GM10266 (cell line): ENCODE measurements around the gene CD36.

ENCODE experiments used
- DNase-seq: peaks from one replicate; pipeline ENCODE4 v3.0.0; 2012; ENCODE audit errors: extremely low spot score
- TF ChIP-seq, protein P1 (sequence below): IDR thresholded peaks from 2 replicates; pipeline ENCODE4 v1.5.1; 2012; ENCODE audit warnings: mild to moderate bottlenecking, low read depth; ENCODE audit not compliant: control insufficient read depth, insufficient read depth; ENCODE audit errors: missing control alignments

The CD36 gene

DNA sequence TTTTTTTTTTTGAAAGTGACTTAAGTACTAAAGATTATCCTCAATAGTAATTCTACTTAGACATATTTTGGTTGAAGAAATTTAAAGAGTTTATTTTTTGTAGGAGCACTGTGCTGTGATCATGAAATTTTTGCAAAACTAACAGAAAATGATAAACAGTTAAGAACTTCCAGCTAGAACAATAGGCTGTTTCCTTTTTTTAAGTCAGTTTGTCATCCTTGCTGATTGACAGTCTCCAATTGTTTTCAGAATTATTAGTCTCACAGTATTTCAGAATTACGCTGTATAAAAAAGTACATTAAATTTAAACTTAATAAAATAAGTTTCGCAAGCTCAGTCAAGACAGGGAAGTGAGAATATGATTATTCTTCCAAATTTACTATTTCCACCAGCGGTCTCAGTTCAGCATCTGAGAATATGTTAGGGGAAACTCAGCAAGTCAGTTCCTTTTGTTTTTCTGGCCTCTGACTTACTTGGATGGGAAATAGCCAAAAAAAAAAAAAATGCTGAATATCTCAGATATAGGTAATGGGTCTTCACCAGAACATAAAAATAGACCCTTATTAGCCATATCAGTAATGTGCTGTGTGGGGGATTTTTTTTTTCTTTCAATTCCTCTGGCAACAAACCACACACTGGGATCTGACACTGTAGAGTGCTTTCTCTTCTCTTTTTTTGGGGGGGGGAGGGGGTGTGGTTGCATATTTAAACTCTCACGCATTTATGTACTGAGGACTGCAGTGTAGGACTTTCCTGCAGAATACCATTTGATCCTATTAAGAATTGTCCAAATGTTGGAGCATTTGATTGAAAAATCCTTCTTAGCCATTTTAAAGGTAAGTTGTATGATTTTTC is at the start of gene CD36:
CD36 (plus strand) TSS at position 732 of the 855 bp plus-strand sequence. CDS start 8,099 bp downstream, outside the sequence.
- TF ChIP-seq, protein P1, sequence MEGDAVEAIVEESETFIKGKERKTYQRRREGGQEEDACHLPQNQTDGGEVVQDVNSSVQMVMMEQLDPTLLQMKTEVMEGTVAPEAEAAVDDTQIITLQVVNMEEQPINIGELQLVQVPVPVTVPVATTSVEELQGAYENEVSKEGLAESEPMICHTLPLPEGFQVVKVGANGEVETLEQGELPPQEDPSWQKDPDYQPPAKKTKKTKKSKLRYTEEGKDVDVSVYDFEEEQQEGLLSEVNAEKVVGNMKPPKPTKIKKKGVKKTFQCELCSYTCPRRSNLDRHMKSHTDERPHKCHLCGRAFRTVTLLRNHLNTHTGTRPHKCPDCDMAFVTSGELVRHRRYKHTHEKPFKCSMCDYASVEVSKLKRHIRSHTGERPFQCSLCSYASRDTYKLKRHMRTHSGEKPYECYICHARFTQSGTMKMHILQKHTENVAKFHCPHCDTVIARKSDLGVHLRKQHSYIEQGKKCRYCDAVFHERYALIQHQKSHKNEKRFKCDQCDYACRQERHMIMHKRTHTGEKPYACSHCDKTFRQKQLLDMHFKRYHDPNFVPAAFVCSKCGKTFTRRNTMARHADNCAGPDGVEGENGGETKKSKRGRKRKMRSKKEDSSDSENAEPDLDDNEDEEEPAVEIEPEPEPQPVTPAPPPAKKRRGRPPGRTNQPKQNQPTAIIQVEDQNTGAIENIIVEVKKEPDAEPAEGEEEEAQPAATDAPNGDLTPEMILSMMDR, result no peak
- DNase-seq, result no peak

DNA sequence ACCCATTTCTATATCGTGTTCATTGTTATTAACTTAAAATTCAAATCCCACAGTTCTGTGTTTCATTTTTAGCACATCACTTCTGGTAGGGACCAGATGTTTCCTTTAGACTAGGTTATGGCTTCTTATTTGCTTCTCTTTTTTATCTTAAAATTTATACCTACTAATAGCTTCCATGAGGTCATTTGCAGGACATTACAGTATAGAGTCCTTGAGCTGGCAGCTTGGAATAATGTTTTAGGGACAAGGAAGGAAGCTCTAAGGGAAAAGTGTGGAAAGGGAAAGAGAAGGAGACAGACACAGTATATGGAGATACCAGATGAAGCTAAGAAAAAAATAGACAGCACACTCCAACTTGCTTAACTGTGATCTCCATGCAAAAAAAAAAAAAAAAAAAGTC is 48.8 kb upstream of the CD36 start:
- DNase-seq, result no peak
- TF ChIP-seq, protein P1, result no peak

DNA sequence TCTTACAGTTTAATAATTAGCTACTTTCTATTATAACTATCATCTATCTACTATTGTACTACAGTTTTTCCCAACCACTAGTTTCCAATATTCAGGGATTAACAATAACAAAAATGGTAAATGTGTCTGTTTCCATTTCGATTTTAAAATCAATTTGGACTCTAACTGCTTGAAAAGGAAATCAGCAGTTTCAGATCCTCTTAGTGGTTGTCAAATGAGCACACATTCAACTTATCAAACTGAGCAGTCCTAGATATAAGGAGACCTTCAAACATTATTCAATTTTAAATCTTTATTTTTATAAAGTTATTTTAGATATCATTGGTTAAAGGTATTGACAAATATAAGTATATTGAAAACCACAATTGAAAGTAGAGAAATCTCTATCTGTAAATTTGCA is 46.8 kb upstream of the CD36 start:
- DNase-seq, result no peak
- TF ChIP-seq, protein P1, result no peak

DNA sequence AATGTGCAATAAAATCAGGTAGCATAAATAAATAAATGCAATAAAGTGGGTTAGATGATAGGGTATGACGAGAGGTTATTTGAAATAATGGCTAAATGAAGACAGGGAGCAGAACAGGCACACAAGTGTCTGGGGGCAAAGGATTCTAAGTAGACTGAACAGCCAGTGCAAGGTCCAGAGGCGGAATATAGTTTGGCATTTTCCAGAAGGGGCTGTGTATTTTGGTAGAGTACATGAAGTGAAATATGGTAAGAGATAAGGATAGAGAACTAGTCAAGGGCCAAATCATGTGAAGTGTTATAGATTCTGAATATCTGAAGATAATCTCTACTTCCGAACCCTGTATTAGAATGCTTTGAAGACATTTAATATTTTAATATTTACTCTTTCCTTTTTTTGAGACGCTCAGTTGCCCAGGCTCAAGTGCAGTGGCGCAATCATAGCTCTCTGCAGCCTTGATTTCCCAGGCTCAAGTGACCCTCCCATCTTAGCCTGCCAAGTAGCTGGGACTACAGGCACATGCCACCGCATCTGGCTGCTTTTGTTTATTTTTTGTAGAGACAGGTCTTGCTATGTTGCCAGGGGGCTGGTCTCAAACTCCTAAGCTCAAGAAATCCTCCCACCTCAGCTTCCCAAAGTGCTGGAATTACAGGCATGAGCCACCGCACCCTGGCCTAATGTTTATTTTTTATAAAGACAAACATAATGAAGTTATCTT is 44.4 kb upstream of the CD36 start:
- no peak for DNase-seq
- TF ChIP-seq, protein P1, result no peak

DNA sequence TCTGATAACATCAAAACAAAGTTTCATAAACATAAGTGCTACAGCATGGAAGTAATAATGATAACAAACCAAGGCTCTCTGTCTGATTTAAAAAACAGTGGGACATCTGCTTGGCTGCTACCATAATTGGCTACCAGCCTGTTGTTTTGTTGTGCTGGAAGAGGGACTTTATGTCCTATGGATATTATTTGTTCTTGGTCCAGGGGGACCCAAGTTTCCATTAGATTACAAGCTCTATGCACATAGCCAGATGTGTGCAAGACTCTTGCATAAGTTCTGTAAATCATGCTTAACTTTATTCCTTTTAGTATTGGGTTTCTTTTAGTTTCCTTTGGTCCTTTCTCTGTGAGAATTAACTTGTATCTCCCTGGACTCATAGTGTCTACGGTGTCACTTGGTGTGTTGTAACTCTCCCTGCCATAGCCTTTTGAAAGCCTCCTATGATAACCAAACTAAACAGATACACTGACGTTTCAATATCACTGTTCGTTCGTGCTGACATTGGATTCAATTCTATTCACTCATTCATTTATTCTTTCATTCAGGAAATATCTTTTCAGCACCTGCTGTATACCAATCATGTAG is 41.4 kb upstream of the CD36 start:
- TF ChIP-seq, protein P1, result no peak
- no peak for DNase-seq

DNA sequence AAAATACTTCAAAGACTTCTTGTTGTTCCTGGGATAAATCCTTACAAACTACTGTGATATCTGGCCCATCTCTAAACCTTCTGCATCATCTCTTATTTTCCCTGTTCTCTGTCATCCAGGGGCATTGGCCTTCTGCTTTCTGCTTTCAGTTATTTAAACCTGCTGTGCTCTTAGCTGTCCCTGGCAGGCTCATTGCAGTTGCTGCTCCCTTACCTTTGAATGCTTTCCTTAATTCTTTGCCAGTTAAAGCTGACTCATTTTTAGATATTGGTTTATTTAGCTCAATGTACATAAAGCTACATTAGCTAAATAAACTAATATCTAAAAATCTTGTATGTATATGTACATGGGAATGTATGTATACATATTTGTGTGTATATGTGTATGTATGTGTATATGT is 40.6 kb upstream of the CD36 start:
- TF ChIP-seq, protein P1, result no peak
- DNase-seq, result no peak
